ENCODE data around the gene SMC3.
"Not testable (repeated sequence)": the region's sequence is repeated elsewhere in the genome, so short reads cannot be mapped to it uniquely, and the experiment has no call there.

The SMC3 gene

DNA sequence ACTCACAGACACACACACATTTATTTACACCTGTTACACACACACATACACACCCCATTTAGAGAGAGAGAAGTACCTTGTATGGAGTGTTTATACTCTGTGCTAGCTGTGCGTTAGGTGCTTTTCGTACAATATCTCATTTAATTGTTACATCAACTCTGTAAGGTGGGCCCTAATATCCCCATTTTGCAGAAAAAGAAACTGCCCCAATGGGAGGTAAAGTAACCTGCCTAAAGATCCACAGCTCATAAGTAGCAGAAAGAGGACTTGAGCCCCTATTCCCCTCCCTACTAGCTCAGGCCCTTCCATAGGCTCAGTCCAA, 52.9 kb downstream of the SMC3 start:
- no peak for DNase-seq (ENCODE audit: low read depth in 4 of 4, low spot score in 1 of 4)

DNA sequence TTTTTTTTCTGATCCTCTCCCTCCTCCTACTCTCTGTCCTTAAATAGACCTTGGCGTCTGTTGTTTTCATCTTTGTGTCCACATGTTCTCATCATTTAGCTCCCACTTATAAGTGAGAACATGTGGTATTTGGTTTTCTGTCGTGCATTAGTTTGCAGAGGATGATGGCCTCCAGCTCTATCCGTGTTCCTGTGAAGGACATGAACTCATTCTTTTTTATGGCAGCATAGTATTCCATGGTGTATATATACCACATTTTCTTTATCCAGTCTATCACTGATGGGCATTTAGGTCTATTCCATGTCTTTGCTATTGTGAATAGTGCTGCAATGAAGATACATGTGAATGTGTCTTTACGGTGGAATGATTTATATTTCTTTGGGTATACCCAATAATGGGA, 55.8 kb downstream of the SMC3 start:
- not testable (repeated sequence) for DNase-seq (ENCODE audit: low read depth in 4 of 4, low spot score in 1 of 4)

DNA sequence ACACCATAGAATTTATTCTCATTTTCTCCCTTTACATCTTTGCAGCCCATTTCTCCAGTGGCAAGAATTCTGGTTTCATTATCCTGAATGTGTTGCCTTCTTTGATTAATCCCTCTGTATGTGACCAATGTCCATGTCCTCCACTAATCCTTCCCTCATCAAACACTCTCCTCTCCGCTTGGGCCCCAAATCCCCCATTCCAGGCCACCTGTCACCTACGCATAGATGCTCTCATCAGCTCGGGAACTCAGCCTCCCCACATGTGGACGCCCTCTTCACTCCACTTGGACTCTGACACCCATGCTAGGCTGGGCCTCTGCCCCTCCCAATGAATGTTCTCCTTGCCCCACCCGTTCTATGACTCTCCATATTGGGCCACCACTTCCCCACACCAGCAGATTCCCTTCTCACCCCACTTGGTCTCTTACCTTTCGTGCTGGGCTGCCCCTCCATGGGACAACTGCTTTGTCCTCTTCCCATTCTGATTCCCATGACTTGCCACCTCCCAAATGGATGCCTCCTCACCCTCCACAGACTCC, 57.9 kb downstream of the SMC3 start:
- DNase-seq (ENCODE audit: low read depth in 4 of 4, low spot score in 1 of 4) = no peak

DNA sequence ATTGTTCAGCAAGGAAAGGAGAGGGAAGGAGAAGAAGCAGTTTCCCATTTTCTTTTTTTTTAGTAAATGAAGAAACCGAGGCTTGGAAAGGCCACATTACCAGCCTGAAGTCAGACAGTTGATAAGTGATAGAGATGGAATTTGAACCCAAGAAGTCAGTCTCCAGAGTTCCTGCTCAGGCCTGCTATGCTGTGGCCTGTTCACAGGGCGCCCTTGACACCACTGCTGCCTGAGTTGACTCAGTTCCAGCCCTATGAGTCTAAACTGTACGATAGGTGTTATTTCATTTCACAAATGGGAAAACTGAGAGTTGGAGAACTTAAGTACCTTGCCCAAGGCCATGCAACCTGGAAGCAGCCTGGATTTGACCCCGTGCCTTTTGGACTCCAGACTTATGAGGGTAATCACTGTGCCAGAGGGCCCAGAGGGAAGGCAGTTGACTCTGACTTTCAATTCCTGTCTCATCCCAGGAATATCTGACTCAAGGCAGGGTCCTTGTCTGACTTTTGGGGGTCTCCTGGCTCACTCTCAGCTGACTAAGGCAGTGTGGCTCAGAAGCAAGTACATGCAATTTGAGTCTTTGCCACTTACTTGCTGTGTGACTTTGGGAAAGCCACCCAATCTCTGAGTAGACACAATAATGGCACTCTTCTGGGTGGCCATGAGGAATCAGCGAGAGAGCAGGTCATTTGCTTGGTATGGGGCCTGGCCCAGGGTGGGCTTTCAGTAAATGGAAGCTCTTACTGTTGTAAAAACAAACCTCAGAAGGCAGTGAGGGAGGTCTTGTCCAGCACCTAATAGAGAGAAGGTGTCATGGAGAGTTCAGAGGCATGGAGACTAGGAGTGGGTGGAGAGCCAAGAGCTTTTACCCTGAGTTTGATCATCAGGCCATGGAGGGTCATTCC, 58.7 kb downstream of the SMC3 start:
- no peak for DNase-seq (ENCODE audit: low read depth in 4 of 4, low spot score in 1 of 4)

DNA sequence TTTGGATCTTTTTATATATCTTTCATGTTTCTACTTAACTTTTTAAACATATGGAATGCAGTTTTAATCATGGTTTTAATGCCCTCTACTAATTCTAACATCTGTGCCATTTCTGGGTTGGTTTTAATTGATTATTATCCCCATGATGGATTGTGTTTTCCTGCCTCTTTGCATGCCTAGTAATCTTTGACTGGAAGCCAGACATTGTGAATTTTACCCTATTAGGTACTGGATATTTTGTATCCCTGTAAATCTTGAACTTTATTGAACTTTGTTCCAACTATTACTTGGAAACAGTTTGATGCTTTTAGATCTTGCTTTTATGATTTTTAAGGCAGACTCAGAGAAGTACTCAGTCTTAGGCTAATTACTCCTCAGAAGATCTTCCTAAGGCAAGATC, 60.7 kb downstream of the SMC3 start:
- DNase-seq (ENCODE audit: low read depth in 4 of 4, low spot score in 1 of 4) = no peak

DNA sequence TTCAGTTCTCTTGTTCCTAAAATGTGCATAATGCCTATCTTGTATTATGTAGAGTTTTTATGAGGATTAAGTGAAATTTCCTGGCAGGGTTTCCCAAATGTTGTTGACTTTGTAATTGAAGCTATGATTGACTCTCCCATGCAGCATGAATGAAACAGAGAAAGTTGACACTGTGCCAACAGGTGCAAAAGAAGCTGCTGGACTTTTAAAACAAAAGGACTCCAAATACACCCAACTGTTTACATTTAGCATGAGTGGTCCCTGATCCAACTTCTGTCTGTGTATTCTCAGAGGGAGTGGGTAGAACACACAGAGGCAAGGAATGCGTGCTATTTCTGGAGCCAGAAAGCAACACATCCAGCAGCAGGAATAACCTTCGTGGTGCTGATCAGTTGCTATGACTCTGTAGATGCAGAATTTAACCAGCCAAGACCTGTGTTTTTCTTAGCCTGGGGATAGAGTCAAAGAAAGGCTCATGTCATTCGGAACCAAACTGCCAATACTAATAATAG, 62.2 kb downstream of the SMC3 start:
- no peak for DNase-seq (ENCODE audit: low read depth in 4 of 4, low spot score in 1 of 4)

DNA sequence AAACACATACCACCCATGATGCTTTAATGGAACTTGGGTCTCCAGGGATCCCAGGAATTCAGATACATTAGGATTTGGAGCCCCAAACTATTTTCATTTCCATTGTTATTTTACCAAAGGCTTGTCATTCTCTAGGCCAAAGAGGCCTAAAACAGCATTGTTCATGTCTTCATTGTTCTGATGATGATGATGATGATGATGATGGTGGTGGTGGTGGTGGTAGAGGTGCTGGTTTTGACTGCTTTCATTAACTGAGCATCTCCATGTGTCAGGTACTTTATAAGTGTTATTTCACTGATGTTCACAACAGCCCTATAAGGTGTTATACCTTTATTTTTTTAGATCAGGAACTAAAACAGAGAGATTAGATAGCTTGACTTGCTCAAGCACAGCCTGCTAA, 64.4 kb downstream of the SMC3 start:
- DNase-seq (ENCODE audit: low read depth in 4 of 4, low spot score in 1 of 4) = no peak

DNA sequence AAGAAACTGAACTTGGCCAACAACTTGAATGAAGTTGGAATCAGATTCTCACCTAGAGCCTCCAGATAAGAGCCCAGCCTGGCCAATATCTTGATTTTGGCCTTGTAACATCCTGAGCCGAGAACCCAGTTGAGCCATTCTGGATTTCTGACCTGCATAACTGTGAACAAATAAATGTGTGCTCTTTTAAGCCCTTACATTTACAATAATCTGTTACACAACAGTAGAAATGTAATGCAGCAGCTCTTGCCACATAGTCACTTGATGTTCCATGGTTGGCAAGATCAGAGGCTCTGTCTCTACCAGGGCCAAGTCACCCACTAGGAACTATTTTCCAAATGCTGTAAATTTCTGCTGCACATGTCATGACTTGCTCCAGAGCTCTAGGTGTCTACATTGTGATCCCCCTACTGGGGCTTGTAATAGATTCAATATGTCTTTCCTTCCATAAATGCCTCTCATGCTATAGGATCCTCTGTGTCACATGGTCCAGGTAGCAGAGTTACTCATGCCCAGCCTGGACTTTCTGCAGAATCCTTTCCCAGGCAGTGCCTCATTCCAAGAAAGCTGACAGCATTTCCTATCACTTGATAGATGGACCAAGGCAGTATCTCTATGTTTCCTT, 65.2 kb downstream of the SMC3 start:
- no peak for DNase-seq (ENCODE audit: low read depth in 4 of 4, low spot score in 1 of 4)

DNA sequence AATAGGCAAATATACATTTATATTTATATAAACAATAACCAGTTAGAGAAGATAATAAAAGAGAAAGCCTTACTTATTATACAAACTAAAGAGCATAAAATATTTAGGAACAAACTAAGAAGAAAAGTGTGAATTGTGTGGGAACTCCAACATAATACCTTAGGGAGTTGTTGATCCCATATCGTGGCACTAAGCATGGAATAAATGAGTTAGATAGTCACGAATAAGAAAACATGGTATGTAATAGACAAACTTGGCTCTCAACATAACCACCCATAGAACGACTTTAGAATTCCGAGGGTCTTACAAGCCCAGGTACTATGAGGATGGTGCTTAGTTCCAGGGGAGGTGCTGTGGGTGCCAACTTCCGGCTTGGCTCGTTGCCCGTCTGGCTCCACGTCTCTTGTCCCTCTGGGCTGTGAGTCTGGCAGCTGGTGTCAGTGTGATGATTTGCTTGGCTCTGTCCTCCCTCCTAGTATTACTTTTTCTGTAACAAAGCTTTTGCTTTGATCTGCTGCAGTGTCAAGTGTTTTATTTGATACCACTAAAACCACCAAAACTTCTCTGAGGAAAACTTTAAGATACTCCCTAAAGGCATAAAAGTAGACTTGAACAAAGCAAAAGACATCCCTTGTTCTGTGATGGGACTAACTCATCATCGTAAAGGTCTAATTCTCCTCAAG, 67.2 kb downstream of the SMC3 start:
- DNase-seq (ENCODE audit: low read depth in 4 of 4, low spot score in 1 of 4) = no peak

DNA sequence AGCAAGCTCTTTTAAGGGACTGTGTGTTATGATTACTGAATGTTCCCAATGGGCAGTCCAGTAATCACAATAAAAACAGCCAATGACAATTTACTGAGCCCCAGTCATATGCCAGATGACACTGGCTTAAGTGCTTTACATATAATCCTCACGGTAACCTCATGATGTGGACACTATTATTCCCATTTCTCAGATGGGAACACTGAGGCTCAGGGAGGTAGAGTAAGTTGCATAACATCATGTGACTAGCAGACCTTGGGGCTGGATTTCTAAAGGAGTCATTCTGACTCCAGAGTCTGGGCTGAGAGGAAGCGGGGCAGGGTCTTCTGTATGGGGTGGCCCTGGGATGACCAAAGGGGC, 69.1 kb downstream of the SMC3 start:
- DNase-seq (ENCODE audit: low read depth in 4 of 4, low spot score in 1 of 4) = no peak

DNA sequence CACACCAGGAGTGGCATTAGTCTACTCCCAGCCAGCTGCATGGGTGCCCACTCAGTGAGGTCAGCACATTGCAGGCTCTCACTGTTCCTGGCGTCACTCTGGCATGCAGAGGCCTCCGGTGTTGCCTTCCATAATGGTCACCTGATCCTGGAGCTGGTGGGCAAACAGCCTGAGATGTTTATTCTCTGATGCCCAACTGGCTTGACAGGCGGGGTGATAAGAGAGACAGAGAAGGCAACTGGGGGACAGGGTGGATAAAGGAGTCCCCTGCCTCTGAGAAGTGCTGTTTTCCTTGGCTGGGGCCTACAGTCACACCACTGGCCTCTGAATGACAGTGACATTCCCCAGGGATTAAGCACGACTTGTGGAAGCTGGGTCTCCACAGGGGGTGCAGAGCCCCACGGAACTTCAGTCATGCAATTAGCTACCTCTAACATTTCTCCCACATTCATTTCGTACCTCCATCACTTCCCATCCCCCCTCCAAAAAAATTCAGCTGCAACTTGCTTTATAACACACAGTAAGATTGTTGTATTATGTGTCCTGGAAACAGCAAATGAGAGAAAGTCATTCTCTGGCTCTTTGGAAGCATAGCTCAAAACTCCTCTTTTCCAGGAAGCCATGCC, 69.5 kb downstream of the SMC3 start:
- DNase-seq (ENCODE audit: low read depth in 4 of 4, low spot score in 1 of 4) = no peak

DNA sequence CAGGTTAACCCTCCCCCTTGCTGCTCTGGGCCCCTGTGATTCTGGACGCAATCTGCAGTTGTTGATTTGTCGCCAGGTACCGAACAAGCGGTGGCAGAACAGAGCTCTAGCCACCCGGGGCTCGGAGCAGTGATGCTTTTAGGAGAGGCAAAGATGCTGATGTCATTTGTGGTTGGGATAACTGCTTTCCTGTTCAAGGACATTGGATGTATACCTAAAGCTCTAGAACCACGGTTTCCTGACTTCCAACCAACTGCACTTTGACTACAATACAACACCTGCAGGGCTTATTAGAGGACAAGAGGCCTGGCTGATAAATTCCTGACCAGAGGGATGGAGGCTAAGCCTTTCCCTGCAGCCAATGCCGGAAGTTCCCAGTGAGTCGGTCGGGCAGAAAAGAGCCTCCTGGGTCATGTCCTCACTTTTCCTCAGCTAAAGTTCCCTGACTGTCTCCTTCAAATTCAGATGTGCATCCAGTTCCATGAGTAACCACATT, 70.1 kb downstream of the SMC3 start:
- DNase-seq (ENCODE audit: low read depth in 4 of 4, low spot score in 1 of 4) = no peak

DNA sequence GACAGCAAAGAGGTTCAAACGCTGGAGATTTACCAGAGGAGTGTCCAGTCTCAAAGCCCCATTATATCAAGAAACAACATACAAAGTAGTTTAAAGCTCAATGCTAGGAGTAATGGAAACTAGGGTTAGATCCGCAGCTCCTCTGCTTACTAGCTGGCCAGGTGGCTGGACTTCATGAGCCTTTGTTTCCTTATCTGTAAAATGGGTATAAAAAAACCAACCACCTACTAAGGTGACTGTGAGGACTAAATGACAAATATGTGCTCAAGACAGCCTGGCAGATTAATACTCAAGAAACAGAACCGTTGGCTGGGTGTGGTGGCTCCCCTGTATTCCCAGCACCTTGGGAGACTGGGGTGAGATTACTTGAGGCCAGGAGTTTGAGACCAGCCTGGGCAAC, 70.8 kb downstream of the SMC3 start:
- no peak for DNase-seq (ENCODE audit: low read depth in 4 of 4, low spot score in 1 of 4)

DNA sequence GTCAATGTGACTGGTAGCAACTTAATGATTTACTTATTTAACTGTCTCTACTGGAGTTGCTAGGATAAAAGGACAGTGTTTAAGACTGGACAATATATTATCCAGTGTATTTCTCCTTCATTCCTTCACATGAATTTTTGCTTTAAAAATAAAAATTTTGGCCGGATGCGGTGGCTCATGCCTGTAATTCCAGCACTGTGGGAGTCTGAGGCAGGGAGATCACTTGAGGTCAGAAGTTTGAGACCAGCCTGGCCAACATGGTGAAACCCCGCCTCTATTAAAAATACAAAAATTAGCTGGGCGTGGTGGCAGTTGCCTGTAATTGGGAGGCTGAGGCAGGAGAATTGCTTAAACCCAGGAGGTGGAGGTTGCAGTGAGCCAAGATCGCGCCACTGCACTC, 71.6 kb downstream of the SMC3 start:
- DNase-seq (ENCODE audit: low read depth in 4 of 4, low spot score in 1 of 4) = not testable (repeated sequence)

DNA sequence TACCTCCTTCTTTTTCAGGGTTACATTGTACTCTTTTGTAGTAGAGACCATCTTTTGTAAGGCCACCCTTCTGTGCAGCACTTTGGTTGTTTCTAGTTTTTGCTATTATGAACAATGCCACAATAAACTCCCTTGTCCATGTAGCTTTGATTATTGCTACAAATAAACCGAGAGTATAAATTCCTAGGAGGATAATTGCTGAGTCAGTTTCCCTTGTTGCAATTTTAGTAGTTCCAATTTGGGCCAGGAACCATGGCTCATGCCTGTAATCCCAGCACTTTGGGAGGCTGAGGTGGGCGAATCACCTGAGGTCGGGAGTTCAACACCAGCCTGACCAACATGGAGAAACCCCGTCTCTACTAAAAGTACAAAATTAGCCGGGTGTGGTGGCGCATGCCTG, 72.4 kb downstream of the SMC3 start:
- not testable (repeated sequence) for DNase-seq (ENCODE audit: low read depth in 4 of 4, low spot score in 1 of 4)

DNA sequence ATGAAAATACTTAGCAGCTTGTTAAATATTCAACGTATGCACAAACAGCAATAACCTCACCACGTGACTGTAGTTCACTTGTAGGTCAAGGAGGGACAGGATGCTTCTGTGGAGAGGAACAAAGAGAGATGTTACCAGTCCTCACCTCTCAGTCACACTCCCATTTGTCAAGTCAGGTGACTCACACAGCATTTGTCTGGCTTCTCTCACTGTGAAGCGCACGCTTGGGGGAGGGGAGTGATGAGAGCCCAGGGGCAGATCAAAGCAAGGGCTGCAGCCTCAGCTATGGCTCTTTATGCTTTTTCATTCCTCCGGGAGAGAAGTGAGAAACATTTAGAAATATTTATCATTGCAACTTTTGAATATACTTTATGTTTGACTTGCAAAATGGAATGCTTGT, 73.8 kb downstream of the SMC3 start:
- peak in 2 of 4 experiments; percentile 30 to 43 for DNase-seq (ENCODE audit: low read depth in 4 of 4, low spot score in 1 of 4)

DNA sequence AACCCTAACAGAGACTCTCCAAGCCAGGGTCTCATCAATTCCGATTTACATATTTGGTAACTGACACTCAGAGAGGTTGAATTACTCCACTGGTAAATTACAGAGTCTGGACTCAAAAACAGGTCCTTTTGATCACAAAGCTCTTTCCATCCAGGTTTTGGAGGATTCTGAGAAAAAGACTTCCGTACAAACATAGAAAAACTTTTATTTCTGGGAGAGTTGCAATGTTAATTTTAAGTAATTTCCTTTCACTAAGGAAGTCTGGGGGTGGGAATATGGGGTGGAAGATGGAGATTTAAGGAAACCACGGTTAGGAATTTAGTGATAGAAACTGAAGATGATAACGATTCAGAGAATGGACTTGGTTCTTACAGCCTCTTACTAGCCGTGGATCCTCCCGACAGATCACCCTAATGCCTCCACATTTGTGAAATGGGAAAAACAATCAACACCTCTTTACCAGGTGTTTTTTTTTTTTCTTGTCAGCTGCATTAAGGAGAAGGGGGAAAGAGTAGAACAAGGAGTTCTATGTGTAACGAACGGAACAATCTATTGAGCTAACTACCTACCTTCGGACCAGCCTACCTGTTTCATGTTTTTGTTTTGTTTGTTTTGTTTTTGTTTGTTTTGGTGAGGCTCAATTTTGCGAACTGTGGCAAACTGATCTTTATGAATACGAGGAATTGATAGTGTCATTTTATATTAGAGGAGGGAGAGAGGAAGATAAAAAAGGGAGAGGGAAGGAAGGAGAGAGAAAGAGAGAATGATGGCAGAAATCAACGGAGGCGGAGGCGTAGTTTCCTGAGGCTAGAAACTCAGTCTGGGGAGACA, 74.9 kb downstream of the SMC3 start:
- no peak for DNase-seq (ENCODE audit: low read depth in 4 of 4, low spot score in 1 of 4)

DNA sequence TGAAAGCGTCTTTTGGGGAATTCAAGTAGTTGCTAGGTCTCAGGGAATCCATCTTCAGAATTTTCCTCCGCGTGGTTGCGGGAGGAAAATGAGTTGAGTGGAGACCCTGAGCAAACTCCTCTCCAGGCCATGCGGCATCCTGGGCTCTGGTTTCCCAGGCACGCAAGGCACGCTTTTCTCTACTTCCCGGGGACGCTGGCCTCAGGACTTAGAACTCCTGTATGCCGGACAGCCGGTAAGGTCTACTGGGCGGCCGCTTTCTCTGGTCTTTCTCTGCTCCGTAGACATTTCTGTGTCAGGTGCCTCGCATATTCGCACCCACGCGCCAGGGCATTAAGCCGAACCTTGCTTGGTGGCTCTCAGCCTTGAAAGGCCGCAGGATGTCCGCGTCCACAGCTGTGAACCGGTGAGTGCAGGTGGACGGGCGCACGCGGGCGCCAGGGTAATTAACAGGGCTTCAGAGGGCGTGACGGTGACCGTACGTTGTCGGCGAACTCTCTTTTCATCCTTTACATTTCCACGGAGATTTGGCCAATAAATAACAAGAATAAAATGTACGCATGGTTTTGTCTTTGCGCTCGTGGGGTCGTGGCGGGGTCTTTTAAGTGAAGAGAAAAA, 75.6 kb downstream of the SMC3 start:
- no peak for DNase-seq (ENCODE audit: low read depth in 4 of 4, low spot score in 1 of 4)

DNA sequence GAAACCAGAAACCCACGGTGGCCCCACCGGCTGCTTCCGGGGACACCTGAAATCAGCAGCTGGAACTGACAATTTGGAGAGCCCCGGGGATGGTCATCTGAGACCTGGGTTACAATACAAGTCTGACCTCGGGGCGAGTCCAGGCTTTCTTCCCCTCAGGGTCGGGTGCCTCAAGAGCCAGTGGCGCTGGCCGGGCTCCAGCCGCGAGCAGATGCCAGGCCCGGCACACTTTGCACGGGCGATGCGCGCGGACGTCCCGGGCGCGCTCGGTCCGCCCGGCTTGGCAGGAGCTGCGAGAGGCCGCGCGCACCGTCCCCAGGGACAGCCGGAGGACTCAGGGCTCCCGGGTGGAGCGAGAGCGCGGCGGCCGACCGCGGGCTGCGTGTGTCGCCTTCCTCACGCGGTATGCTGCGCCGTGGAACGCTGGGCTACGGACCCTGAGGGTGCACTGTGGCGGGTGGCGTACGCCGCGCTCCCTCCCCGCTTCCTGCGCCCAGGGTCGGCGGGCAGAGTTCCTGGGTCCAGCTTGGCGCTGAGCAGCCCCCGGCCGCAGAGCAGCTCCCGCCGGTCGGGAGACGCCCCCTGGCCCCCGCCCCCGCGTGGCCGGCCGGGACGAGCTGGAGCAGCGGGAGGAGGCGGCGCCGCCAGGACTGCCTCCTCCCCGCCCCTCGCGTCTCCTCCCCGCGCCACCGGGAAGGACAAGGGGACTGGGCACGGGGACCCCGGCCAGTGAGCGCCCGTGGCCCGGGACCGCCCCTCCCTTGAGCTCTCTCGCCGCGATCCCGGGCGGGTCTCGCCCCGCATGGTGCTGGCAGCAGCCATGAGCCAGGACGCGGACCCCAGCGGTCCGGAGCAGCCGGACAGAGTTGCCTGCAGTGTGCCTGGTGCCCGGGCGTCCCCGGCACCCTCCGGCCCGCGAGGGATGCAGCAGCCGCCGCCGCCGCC, 76.4 kb downstream of the SMC3 start, which contains the start of gene RBM20:
TSS of gene RBM20 (plus strand) at position 684 of the 945 bp plus-strand sequence. CDS start at position 803, 119 bp downstream.
- DNase-seq (ENCODE audit: low read depth in 4 of 4, low spot score in 1 of 4) = peak in 2 of 4 experiments; percentile 4 to 7
